ENCODE data around the gene DNAJC18. TPM values are rescaled to one million over a fixed set of nuclear protein-coding genes. Genes with fewer than 3 reads are reported as not detected.

DNAJC18 gene
- total and polyA plus RNA-seq, 2 experiments from 2014 or later: 13.4 to 18.9 TPM

DNA sequence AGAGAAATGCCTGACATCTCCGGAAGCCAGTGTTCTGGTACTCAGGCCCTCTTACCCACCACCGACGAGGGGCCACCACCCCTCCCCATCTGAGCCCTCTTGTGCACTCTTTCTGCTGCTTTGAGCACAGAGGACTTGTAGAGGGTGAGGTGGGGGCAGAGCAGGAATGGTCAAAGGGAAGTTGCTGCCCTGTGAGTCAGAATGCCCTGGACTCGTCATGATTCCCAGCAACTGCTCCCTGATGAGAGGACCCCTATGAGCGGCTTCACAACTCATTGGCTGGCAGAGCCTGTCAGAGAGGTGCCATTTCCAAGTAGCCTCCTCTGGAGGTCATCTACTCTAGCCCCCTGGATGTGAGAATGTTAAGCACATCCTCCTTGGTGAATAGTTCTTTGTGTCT, 22.4 kb upstream of the DNAJC18 start:
- no peak overlapping the region; the same call in 2 of the 3 replicates for H3K4me3 Mint-ChIP-seq

More for the DNA sequence above, 22.4 kb upstream of the DNAJC18 start:
- ATAC-seq (peak; percentile 15; the same call in 2 of the 3 replicates), DNase-seq (ENCODE audit: low spot score) (no peak)
- no peaks in the 10 kb centered on the region for H3K79me2 ChIP-seq (replicated peaks; ENCODE audit: insufficient read depth)
- H3K27me3 ChIP-seq (ENCODE audit: insufficient read depth): no peaks in the 10 kb centered on the region
- TF ChIP-seq EZH2phosphoT487 (IDR thresholded peaks at IDR 0.05; ENCODE audit: unreplicated experiment) (no peak), CREB1 (CRISPR knock-in tag; IDR thresholded peaks at IDR 0.05; ENCODE audit: low read depth) (no peak), JUNB (IDR thresholded peaks at IDR 0.05; ENCODE audit: unreplicated experiment) (no peak), EZH2 (IDR thresholded peaks at IDR 0.05; ENCODE audit: low read depth, unreplicated experiment) (no peak), STAT1 (IDR thresholded peaks at IDR 0.05; ENCODE audit: unreplicated experiment) (no peak), POLR2AphosphoS5 (IDR thresholded peaks at IDR 0.05; ENCODE audit: low read depth) (no peak), NANOG (IDR thresholded peaks at IDR 0.05; ENCODE audit: borderline replicate concordance) (no peak), ZNF331 (CRISPR knock-in tag; IDR thresholded peaks at IDR 0.05; ENCODE audit: low read depth) (no peak), ZNF114 (CRISPR knock-in tag; IDR thresholded peaks at IDR 0.05) (no peak)
- TF ChIP-seq, protein P1, sequence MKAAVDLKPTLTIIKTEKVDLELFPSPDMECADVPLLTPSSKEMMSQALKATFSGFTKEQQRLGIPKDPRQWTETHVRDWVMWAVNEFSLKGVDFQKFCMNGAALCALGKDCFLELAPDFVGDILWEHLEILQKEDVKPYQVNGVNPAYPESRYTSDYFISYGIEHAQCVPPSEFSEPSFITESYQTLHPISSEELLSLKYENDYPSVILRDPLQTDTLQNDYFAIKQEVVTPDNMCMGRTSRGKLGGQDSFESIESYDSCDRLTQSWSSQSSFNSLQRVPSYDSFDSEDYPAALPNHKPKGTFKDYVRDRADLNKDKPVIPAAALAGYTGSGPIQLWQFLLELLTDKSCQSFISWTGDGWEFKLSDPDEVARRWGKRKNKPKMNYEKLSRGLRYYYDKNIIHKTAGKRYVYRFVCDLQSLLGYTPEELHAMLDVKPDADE (IDR thresholded peaks at IDR 0.05): no peak
- TF ChIP-seq, protein P2, sequence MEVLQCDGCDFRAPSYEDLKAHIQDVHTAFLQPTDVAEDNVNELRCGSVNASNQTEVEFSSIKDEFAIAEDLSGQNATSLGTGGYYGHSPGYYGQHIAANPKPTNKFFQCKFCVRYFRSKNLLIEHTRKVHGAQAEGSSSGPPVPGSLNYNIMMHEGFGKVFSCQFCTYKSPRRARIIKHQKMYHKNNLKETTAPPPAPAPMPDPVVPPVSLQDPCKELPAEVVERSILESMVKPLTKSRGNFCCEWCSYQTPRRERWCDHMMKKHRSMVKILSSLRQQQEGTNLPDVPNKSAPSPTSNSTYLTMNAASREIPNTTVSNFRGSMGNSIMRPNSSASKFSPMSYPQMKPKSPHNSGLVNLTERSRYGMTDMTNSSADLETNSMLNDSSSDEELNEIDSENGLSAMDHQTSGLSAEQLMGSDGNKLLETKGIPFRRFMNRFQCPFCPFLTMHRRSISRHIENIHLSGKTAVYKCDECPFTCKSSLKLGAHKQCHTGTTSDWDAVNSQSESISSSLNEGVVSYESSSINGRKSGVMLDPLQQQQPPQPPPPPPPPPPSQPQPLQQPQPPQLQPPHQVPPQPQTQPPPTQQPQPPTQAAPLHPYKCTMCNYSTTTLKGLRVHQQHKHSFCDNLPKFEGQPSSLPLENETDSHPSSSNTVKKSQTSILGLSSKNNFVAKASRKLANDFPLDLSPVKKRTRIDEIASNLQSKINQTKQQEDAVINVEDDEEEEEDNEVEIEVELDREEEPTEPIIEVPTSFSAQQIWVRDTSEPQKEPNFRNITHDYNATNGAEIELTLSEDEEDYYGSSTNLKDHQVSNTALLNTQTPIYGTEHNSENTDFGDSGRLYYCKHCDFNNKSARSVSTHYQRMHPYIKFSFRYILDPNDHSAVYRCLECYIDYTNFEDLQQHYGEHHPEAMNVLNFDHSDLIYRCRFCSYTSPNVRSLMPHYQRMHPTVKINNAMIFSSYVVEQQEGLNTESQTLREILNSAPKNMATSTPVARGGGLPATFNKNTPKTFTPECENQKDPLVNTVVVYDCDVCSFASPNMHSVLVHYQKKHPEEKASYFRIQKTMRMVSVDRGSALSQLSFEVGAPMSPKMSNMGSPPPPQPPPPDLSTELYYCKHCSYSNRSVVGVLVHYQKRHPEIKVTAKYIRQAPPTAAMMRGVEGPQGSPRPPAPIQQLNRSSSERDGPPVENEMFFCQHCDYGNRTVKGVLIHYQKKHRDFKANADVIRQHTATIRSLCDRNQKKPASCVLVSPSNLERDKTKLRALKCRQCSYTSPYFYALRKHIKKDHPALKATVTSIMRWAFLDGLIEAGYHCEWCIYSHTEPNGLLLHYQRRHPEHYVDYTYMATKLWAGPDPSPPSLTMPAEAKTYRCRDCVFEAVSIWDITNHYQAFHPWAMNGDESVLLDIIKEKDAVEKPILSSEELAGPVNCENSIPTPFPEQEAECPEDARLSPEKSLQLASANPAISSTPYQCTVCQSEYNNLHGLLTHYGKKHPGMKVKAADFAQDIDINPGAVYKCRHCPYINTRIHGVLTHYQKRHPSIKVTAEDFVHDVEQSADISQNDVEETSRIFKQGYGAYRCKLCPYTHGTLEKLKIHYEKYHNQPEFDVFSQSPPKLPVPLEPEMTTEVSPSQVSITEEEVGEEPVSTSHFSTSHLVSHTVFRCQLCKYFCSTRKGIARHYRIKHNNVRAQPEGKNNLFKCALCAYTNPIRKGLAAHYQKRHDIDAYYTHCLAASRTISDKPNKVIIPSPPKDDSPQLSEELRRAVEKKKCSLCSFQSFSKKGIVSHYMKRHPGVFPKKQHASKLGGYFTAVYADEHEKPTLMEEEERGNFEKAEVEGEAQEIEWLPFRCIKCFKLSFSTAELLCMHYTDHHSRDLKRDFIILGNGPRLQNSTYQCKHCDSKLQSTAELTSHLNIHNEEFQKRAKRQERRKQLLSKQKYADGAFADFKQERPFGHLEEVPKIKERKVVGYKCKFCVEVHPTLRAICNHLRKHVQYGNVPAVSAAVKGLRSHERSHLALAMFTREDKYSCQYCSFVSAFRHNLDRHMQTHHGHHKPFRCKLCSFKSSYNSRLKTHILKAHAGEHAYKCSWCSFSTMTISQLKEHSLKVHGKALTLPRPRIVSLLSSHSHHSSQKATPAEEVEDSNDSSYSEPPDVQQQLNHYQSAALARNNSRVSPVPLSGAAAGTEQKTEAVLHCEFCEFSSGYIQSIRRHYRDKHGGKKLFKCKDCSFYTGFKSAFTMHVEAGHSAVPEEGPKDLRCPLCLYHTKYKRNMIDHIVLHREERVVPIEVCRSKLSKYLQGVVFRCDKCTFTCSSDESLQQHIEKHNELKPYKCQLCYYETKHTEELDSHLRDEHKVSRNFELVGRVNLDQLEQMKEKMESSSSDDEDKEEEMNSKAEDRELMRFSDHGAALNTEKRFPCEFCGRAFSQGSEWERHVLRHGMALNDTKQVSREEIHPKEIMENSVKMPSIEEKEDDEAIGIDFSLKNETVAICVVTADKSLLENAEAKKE (CRISPR knock-in tag; IDR thresholded peaks at IDR 0.05): no peak
- TF ChIP-seq, protein P3, sequence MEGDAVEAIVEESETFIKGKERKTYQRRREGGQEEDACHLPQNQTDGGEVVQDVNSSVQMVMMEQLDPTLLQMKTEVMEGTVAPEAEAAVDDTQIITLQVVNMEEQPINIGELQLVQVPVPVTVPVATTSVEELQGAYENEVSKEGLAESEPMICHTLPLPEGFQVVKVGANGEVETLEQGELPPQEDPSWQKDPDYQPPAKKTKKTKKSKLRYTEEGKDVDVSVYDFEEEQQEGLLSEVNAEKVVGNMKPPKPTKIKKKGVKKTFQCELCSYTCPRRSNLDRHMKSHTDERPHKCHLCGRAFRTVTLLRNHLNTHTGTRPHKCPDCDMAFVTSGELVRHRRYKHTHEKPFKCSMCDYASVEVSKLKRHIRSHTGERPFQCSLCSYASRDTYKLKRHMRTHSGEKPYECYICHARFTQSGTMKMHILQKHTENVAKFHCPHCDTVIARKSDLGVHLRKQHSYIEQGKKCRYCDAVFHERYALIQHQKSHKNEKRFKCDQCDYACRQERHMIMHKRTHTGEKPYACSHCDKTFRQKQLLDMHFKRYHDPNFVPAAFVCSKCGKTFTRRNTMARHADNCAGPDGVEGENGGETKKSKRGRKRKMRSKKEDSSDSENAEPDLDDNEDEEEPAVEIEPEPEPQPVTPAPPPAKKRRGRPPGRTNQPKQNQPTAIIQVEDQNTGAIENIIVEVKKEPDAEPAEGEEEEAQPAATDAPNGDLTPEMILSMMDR (conservative IDR thresholded peaks at IDR 0.05; ENCODE audit: low read depth in 2 of 2): no peak
- TF ChIP-seq, protein P4, sequence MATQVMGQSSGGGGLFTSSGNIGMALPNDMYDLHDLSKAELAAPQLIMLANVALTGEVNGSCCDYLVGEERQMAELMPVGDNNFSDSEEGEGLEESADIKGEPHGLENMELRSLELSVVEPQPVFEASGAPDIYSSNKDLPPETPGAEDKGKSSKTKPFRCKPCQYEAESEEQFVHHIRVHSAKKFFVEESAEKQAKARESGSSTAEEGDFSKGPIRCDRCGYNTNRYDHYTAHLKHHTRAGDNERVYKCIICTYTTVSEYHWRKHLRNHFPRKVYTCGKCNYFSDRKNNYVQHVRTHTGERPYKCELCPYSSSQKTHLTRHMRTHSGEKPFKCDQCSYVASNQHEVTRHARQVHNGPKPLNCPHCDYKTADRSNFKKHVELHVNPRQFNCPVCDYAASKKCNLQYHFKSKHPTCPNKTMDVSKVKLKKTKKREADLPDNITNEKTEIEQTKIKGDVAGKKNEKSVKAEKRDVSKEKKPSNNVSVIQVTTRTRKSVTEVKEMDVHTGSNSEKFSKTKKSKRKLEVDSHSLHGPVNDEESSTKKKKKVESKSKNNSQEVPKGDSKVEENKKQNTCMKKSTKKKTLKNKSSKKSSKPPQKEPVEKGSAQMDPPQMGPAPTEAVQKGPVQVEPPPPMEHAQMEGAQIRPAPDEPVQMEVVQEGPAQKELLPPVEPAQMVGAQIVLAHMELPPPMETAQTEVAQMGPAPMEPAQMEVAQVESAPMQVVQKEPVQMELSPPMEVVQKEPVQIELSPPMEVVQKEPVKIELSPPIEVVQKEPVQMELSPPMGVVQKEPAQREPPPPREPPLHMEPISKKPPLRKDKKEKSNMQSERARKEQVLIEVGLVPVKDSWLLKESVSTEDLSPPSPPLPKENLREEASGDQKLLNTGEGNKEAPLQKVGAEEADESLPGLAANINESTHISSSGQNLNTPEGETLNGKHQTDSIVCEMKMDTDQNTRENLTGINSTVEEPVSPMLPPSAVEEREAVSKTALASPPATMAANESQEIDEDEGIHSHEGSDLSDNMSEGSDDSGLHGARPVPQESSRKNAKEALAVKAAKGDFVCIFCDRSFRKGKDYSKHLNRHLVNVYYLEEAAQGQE (IDR thresholded peaks at IDR 0.05; ENCODE audit: unreplicated experiment): no peak
- no peaks in the 10 kb centered on the region; the same call in 1 of the 2 replicates for H3K36me3 ChIP-seq (ENCODE audit: insufficient read depth)
- no peaks in the 10 kb centered on the region for H4K20me1 ChIP-seq (replicated peaks; ENCODE audit: insufficient read depth)
- no peaks in the 10 kb centered on the region for H3K9me3 Mint-ChIP-seq
- 0 out of 2 replicates have a peak, but pooled peaks cover 11% of the 10 kb centered on the region for H3F3A ChIP-seq (replicated peaks; ENCODE audit: low read depth)
- no peaks in the 10 kb centered on the region for H3K36me3 Mint-ChIP-seq (ENCODE audit: low read depth)
- H3K27me3 Mint-ChIP-seq (ENCODE audit: insufficient read depth, low read depth, poor library complexity): peaks cover 21% of the 10 kb centered on the region
- H3K9me2 ChIP-seq (ENCODE audit: insufficient read depth): no peaks in the 10 kb centered on the region
- H3K4me3 ChIP-seq: no peak overlapping the region
- H3K4me2 ChIP-seq: peak overlapping the region; percentile 49; the same call in 1 of the 2 replicates
- H2AFZ ChIP-seq: peak overlapping the region; percentile 81
- H3K27ac ChIP-seq (ENCODE audit: low read depth): no peak overlapping the region
- no peak overlapping the region for H3K27ac Mint-ChIP-seq
- H3K4me1 ChIP-seq (ENCODE audit: insufficient read depth): peaks cover 22% of the 10 kb centered on the region
- H3K4me1 Mint-ChIP-seq: peaks cover 33% of the 10 kb centered on the region
